Tibial nerve (tissue), 4 donors: ENCODE measurements around the gene EPS8. TPM values are rescaled to one million over a fixed set of nuclear protein-coding genes. Genes with fewer than 3 reads are reported as not detected.
A peak's percentile ranks its signal among the peaks of the same experiment; 100 is the strongest.
"Not testable (repeated sequence)": the region's sequence is repeated elsewhere in the genome, so short reads cannot be mapped to it uniquely, and the experiment has no call there.

Source experiments
- DNase-seq, 2 donors: peaks; one replicate each; pipeline ENCODE4 v3.0.0-alpha.2; 2019; ENCODE audit warnings: low spot score in 2 of 2
- H3K27ac ChIP-seq, 4 donors: fragments of 200-600 bp; sonication (generic) in 3 of 4; one replicate each; pipeline ENCODE4 v1.5.1; 2017 to 2019; ENCODE audit warnings: mild to moderate bottlenecking in 1 of 4
- H3K27me3 ChIP-seq, 2 donors: fragments of 200-600 bp; sonication (generic) in 1 of 2; one replicate each; pipeline versions ENCODE4 v1.5.1 to v1.6.0; 2017 to 2019
- H3K36me3 ChIP-seq, 3 donors: fragments of 200-600 bp; sonication (generic); one replicate each; pipeline ENCODE4 v1.5.1; 2018 to 2019
- H3K4me1 ChIP-seq, 4 donors: fragments of 200-600 bp; sonication (generic) in 3 of 4; one replicate each; pipeline ENCODE4 v1.5.1; 2017 to 2019
- H3K4me3 ChIP-seq, 4 donors: fragments of 200-600 bp; sonication (generic) in 3 of 4; one replicate each; pipeline ENCODE4 v1.5.1; 2017 to 2019; ENCODE audit warnings: mild to moderate bottlenecking in 1 of 4, moderate library complexity in 1 of 4
- H3K9me3 ChIP-seq, 4 donors: fragments of 200-600 bp; sonication (generic) in 3 of 4; one replicate each; pipeline ENCODE4 v1.5.1; 2017 to 2019
- CTCF ChIP-seq, 5 experiments: fragments of 200-600 bp in 3 of 5; fragments of 450-650 bp in 2 of 5; sonication (generic) in 3 of 5; IDR thresholded peaks; one replicate each; pipeline ENCODE4 v1.5.1; 2016 to 2019; ENCODE audit warnings: antibody characterized with exemption in 5 of 5, mild to moderate bottlenecking in 3 of 5, moderate library complexity in 2 of 5
- EP300 ChIP-seq, 2 donors: sonication (generic); formaldehyde crosslinking; IDR thresholded peaks; one replicate each; pipeline ENCODE4 v1.6.1; 2017; ENCODE audit warnings: antibody characterized with exemption in 2 of 2, mild to moderate bottlenecking in 1 of 2
- POLR2A ChIP-seq, 2 donors: fragments of 450-650 bp; IDR thresholded peaks; one replicate each; pipeline ENCODE4 v1.6.1; 2017; ENCODE audit warnings: antibody characterized with exemption in 2 of 2, mild to moderate bottlenecking in 2 of 2, moderate library complexity in 2 of 2
- WGBS, 2 donors: methylation state at CpG; one replicate each; pipeline ENCODE4 v1.1.5; 2018; 5-methylcytosine and 5-hydroxymethylcytosine counted together
- total RNA-seq, 4 donors: library from RNA; depleted of rRNA; stranded (reverse); fragments of >200 nt; gene quantifications; one replicate each; pipeline ENCODE4 v1.1.0, GENCODE V29; 2016

The EPS8 gene
- total RNA-seq, 4 donors from 2014 or later, result 153 to 215 (median 193) TPM

- H3K9me3 ChIP-seq, result no peaks in the 10 kb centered on the region
- 69 to 71% methylated on average over 2 of the region's 2 CpGs for WGBS, 2 donors
- TF ChIP-seq EP300 (IDR thresholded peaks at IDR 0.05) (no peak), POLR2A (IDR thresholded peaks at IDR 0.05) (no peak), CTCF (IDR thresholded peaks at IDR 0.05) (no peak)
- peaks cover 0 to 73% (median 12%) of the 10 kb centered on the region in 4 donors for H3K4me1 ChIP-seq
- no peaks in the 10 kb centered on the region for H3K27me3 ChIP-seq
- DNase-seq, result no peak
- no peaks in the 10 kb centered on the region for H3K36me3 ChIP-seq
- peak overlapping the region in 1 of 4 donors; percentile 24 for H3K27ac ChIP-seq
- no peak overlapping the region for H3K4me3 ChIP-seq
Observed at GRCh38 chr12:15767301-15767700, 21.9 kb downstream of the EPS8 start.

- TF ChIP-seq EP300 (IDR thresholded peaks at IDR 0.05) (no peak), POLR2A (IDR thresholded peaks at IDR 0.05) (no peak), CTCF (IDR thresholded peaks at IDR 0.05) (no peak)
- Histone ChIP-seq H3K4me3 (no peak overlapping the region), H3K36me3 (no peaks in the 10 kb centered on the region), H3K9me3 (peaks cover 0 to 8% (median 0%) of the 10 kb centered on the region in 4 donors), H3K4me1 (peaks cover 0 to 34% (median 4%) of the 10 kb centered on the region in 4 donors), H3K27me3 (no peaks in the 10 kb centered on the region), H3K27ac (peak overlapping the region in 1 of 4 donors; percentile 1)
- WGBS, 2 donors, result 42 to 64% methylated on average over 1 of the region's 1 CpG
- no peak for DNase-seq
Observed at GRCh38 chr12:15763328-15763727, 25.9 kb downstream of the EPS8 start.

GRCh38 chr12:15762162-15762561 lies 27.0 kb downstream of the EPS8 start:
- not testable (repeated sequence) for H3K9me3 ChIP-seq, H3K36me3 ChIP-seq, H3K4me3 ChIP-seq, H3K27me3 ChIP-seq, DNase-seq, H3K27ac ChIP-seq
- H3K4me1 ChIP-seq, result peaks cover 0 to 30% (median 0%) of the 10 kb centered on the region in 4 donors
- WGBS, 2 donors, result 94 to 97% methylated on average over 7 of the region's 7 CpGs

GRCh38 chr12:15757553-15758255 lies 31.5 kb downstream of the EPS8 start:
- peaks cover 0 to 8% (median 0%) of the 10 kb centered on the region in 4 donors for H3K9me3 ChIP-seq
- peaks cover 0 to 26% (median 3%) of the 10 kb centered on the region in 4 donors for H3K4me1 ChIP-seq
- no peaks in the 10 kb centered on the region for H3K27me3 ChIP-seq
- DNase-seq, result no peak
- no peak for TF ChIP-seq EP300 (IDR thresholded peaks at IDR 0.05)
- no peak for TF ChIP-seq POLR2A (IDR thresholded peaks at IDR 0.05)
- TF ChIP-seq CTCF (IDR thresholded peaks at IDR 0.05), result no peak
- no peaks in the 10 kb centered on the region for H3K36me3 ChIP-seq
- H3K4me3 ChIP-seq, result no peak overlapping the region
- WGBS, 2 donors, result 92 to 93% methylated on average over 7 of the region's 7 CpGs
- no peak overlapping the region for H3K27ac ChIP-seq

GRCh38 chr12:15756822-15757221 lies 32.4 kb downstream of the EPS8 start:
- TF ChIP-seq POLR2A (IDR thresholded peaks at IDR 0.05) (no peak), CTCF (IDR thresholded peaks at IDR 0.05) (no peak)
- H3K27ac ChIP-seq, result no peak overlapping the region
- H3K9me3 ChIP-seq, result peaks cover 0 to 8% (median 0%) of the 10 kb centered on the region in 4 donors
- H3K4me1 ChIP-seq, result peaks cover 0 to 26% (median 3%) of the 10 kb centered on the region in 4 donors
- DNase-seq, result no peak
- H3K36me3 ChIP-seq, result no peaks in the 10 kb centered on the region
- H3K4me3 ChIP-seq, result no peak overlapping the region
- no peaks in the 10 kb centered on the region for H3K27me3 ChIP-seq
- WGBS, 2 donors, result 44 to 60% methylated on average over 1 of the region's 1 CpG
